Left colon (tissue), 2 donors: ENCODE measurements around the gene IQCH. TPM values are rescaled to one million over a fixed set of nuclear protein-coding genes. Genes with fewer than 3 reads are reported as not detected.

Experiments
- ATAC-seq: fragments of 200-7000 bp; cut with Tn5 transposase; one replicate; pipeline ENCODE4 v1.9.1; 2020; ENCODE audit warnings: mild to moderate bottlenecking, moderate library complexity
- DNase-seq, 2 donors: peaks; one replicate each; pipeline ENCODE4 v3.0.0-alpha.2; 2020
- intact Hi-C, 2 donors: fragments of 100-400 bp; cut with DNase I in 1 of 2; cut with micrococcal nuclease in 1 of 2; formaldehyde crosslinking; loops; one replicate each; pipeline versions ENCODE4 v1.11.2 to v1.14.0; 2022; cut with DNase I, micrococcal nuclease
- total RNA-seq, 2 donors: library from RNA; stranded (reverse); fragmentation: NEBNext Ultra II Directional; extraction: Animal tissue kit (Norgen Biotek cat#: 25700); gene quantifications; one replicate each; pipeline ENCODE4 v1.2.1, GENCODE V29; 2021
- donor health status: DM: no; HTN: no; CAD: no.
- donor health status: DM: yes; HTN: yes; CAD: no.

IQCH gene
- total RNA-seq, 2 donors from 2014 or later, result 1.8 to 2.9 TPM

GRCh38 chr15:67504056-67504455, 249.5 kb downstream of the IQCH start:
- intact Hi-C loops, result no loop called here
- no peak for DNase-seq

GRCh38 chr15:67504796-67505195, 250.2 kb downstream of the IQCH start:
- intact Hi-C loops, result no loop called here
- no peak for ATAC-seq

More at GRCh38 chr15:67504056-67504455, 249.5 kb downstream of the IQCH start:
- ATAC-seq, result no peak

GRCh38 chr15:67505675-67506572, 251.3 kb downstream of the IQCH start:
- ATAC-seq, result no peak
- intact Hi-C loops, result no loop called here
- DNase-seq, result no peak

More at GRCh38 chr15:67504796-67505195, 250.2 kb downstream of the IQCH start:
- DNase-seq, result no peak

- DNase-seq (no peak), ATAC-seq (no peak)
- intact Hi-C loops, result no loop called here
Observed at GRCh38 chr15:67506775-67507747, 252.5 kb downstream of the IQCH start.

- intact Hi-C loops, result no loop called here
- ATAC-seq, result no peak
- DNase-seq, result no peak
Observed at GRCh38 chr15:67508407-67508806, 253.8 kb downstream of the IQCH start.

GRCh38 chr15:67509918-67510317, 255.3 kb downstream of the IQCH start:
- DNase-seq (no peak), ATAC-seq (no peak)
- intact Hi-C loops, result no loop called here

- DNase-seq (no peak), ATAC-seq (no peak)
- intact Hi-C loops, result no loop called here
Observed at GRCh38 chr15:67510597-67511190, 256.1 kb downstream of the IQCH start.

- DNase-seq (no peak), ATAC-seq (no peak)
- intact Hi-C loops, result no loop called here
Observed at GRCh38 chr15:67511606-67512005, 257.0 kb downstream of the IQCH start.

GRCh38 chr15:67512140-67512539, 257.6 kb downstream of the IQCH start:
- intact Hi-C loops, result no loop called here
- DNase-seq (no peak), ATAC-seq (no peak)

GRCh38 chr15:67512933-67513714, 258.5 kb downstream of the IQCH start:
- no peak for DNase-seq
- intact Hi-C loops, result no loop called here
- ATAC-seq, result no peak

GRCh38 chr15:67515090-67515489, 260.5 kb downstream of the IQCH start:
- ATAC-seq (no peak), DNase-seq (no peak)
- intact Hi-C loops, result no loop called here

GRCh38 chr15:67515557-67515956, 261.0 kb downstream of the IQCH start:
- no peak for DNase-seq
- intact Hi-C loops, result no loop called here
- no peak for ATAC-seq

GRCh38 chr15:67520321-67521028, 265.9 kb downstream of the IQCH start:
- DNase-seq (no peak), ATAC-seq (peak; percentile 24)
- intact Hi-C loops, result no loop called here

GRCh38 chr15:67521029-67521782, 266.6 kb downstream of the IQCH start, which contains the start of gene C15orf61:
C15orf61 (plus strand) TSS chr15:67521131; CDS start chr15:67521249, 118 bp downstream.
- intact Hi-C loops, result no loop called here
- peak; percentile 89 for ATAC-seq
- DNase-seq, result peak; percentile 92 to 94

- ATAC-seq (peak; percentile 24), DNase-seq (no peak)
- intact Hi-C loops, result no loop called here
Observed at GRCh38 chr15:67521783-67522568, 267.4 kb downstream of the IQCH start.

- no peak for ATAC-seq
- DNase-seq, result no peak
- intact Hi-C loops, result no loop called here
Observed at GRCh38 chr15:67523330-67523729, 268.7 kb downstream of the IQCH start.
